HG02943 (cell line): ENCODE measurements around the gene ITGB5.
"Not testable (repeated sequence)": the region's sequence is repeated elsewhere in the genome, so short reads cannot be mapped to it uniquely, and the experiment has no call there.

Experiments used
- ATAC-seq: cut with Tn5 transposase; IDR thresholded peaks from one replicate; pipeline ENCODE4 v1.9.1; 2021; ENCODE audit warnings: mild to moderate bottlenecking, low read depth, moderate library complexity; ENCODE audit not compliant: unreplicated experiment

The ITGB5 gene

DNA sequence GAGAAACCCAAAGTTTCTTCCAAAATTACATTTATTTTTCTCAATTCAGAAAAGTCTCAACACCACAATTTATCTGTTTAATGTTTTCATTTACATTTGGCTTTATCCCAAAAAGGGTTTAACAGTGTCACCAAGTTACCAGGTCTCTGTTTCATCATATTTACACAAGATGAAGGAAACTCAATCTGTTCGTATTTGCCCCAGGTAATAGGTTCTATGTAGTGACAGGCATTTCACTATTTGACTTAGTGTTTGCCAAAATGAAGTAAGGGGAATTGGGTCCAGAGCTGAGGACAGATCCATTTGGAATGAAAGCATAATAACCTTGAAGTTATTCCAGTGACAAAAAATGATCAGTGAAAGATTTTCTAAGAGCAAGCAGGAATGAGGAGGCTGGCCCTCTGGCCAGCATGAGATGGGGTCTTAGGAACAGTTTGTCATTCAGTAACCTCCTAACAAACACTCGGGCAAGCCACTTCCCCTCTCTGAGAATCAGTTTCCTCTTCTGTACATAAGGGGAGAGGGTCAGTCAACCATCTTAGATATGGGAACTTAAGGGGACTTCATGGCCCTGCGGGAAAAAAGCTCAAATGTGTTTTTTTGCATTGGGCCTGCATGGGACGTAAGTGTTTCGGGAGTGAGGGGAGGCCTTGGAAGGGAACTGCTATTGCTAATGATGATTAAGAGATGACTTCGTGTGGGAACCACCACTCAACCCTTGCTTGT is 125.1 kb downstream of the ITGB5 start:
- ATAC-seq, result no peak

GRCh38 chr3:124761250-124761796 is 125.8 kb downstream of the ITGB5 start:
- ATAC-seq, result no peak

GRCh38 chr3:124760601-124761000 is 126.6 kb downstream of the ITGB5 start:
- ATAC-seq, result no peak

DNA sequence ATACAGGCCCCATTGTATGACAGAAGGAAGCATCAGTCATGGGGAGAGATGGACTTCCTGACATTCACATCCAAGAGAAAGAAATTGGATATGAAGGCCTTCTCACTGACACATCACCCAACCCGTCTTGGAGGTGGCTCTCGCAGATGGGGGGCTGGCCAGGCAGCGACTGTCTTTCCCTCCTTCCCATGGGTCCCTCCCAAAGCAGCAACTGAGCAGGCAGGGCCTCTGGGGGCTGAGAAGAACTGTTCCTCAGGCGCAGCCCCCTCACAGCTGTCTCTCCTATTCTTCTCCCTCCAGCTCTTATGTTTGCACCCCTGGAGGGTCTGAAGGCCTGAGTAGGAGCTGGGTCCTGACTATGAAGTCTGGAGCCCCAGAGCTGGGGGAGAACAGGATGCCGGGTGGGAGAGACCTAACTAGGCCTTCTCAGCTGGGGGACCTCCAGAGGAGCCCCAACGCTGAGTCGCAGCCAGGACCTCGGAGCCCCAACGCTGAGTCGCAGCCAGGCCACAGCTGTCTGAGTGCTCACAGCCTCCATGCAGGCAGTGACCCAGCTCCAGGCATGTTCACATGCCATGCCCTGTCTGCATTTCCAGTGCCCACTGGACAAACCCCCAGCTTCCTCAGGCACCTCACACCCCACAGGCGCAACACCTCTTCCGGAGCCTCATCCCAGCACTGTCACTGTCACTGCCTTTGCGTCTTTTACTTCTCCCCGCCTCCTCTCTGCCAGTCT is 127.3 kb downstream of the ITGB5 start:
- no peak for ATAC-seq

- ATAC-seq, result no peak
Observed at GRCh38 chr3:124758851-124759635, 128.1 kb downstream of the ITGB5 start.

GRCh38 chr3:124757926-124758325 is 129.2 kb downstream of the ITGB5 start:
- not testable (repeated sequence) for ATAC-seq

- no peak for ATAC-seq
Observed at GRCh38 chr3:124752051-124752450, 135.1 kb downstream of the ITGB5 start.

DNA sequence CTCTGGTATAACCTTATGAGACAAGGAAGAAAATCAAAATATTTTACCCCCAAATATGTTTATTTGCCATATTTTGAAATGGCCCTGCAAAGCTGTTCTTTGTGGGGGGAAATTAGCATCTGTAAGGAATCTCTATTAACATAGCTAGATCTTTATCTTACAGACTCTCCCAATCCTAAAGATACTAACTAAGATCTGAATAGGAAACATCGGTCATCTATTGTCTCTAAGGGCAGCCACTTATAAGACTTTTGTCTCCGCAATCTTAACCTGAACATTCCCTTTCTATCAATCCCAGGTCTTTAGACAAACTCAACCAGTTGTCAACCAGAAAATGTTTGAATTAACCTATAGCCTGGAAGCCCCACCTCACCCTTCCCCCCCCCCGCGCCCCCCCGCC is 135.7 kb downstream of the ITGB5 start:
- ATAC-seq, result no peak

DNA sequence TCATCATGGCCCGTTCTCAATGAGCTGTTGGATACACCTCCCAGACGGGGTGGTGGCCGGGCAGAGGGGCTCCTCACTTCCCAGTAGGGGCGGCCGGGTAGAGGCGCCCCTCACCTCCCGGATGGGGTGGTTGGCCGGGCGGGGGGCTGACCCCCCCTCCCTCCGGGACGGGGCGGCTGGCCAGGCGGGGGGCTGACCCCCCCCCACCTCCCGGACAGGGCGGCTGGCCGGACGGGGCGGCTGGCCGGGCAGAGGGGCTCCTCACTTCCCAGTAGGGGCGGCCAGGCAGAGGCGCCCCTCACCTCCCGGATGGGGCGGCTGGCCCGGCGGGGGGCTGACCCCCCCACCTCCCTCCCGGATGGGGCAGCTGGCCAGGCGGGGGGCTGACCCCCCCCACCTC is 137.3 kb downstream of the ITGB5 start:
- not testable (repeated sequence) for ATAC-seq

GRCh38 chr3:124748560-124749198 is 138.5 kb downstream of the ITGB5 start:
- ATAC-seq, result no peak

GRCh38 chr3:124747111-124747981 is 139.8 kb downstream of the ITGB5 start:
- no peak for ATAC-seq

DNA sequence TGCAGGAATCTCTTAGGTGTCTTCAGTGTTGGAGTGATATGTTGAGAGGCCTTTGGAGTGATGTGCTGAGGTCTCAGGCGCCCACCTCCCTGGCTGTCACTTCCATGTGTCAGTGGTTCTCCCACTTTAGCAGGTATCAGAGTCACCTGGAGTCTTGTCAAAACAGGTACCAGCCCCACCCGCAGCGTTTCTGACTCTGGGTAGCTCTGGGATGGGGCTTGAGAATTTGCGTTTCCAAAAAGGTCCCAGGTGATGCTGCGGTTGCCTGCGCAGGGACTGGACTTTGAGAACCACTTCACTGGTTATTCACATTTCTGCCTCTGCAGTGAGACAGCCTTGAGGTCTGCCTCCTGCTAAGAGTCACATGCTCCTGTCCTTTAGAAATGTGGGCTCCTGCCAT is 141.4 kb downstream of the ITGB5 start:
- ATAC-seq, result no peak

DNA sequence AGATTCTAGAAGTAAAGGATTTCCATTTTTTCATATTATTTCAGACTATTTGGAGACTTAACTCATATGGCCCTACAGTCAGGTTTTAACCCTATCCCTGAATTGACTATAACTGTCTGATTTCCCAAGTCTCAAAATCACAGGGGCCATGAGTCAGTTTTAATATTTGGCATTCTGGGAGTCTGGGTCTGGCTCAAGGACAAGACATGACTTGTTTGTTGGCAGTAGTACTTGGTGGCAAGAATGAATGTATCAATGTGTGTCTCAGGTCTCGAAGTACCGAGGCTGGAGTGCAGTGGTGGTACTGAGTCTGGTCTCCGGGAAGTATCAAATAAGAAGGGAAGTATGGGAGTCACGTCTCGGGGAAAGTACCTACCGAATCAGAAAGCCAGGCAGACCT is 146.1 kb downstream of the ITGB5 start:
- no peak for ATAC-seq

DNA sequence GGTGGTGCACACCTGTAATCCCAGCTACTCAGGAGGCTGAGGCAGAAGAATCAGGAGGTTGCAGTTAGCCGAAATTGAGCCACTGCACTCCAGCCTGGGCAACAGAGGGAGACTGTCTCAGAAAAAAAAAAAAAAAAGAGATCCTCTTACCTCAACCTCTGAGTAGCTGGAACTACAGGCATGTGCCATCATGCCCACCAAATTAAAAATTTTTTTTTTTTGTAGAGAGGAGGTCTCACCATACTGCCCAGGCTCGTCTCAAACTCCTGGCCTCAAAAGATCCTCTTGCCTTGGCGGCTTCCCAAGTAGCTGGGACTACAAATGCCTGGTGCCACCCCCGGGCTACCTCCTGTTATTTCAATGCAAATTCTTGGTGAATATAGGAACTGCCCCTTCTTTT is 155.4 kb downstream of the ITGB5 start:
- no peak for ATAC-seq

DNA sequence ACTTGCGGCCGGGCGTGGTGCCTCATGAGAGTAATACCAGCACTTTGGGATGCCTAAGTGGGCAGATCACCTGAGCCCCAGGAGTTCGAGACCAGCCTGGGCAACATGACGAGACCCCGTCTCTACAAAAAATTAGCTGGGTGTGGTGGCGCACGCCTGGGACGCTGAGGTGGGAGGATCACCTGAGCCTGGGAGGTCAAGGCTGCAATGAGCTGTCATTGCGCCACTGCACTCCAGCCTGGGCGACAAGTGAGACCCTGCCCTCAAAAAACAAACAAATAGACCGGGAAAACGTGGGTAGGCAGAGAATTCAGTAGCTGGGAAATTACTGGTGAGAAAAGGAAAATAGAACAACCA is 156.2 kb downstream of the ITGB5 start:
- ATAC-seq, result no peak

DNA sequence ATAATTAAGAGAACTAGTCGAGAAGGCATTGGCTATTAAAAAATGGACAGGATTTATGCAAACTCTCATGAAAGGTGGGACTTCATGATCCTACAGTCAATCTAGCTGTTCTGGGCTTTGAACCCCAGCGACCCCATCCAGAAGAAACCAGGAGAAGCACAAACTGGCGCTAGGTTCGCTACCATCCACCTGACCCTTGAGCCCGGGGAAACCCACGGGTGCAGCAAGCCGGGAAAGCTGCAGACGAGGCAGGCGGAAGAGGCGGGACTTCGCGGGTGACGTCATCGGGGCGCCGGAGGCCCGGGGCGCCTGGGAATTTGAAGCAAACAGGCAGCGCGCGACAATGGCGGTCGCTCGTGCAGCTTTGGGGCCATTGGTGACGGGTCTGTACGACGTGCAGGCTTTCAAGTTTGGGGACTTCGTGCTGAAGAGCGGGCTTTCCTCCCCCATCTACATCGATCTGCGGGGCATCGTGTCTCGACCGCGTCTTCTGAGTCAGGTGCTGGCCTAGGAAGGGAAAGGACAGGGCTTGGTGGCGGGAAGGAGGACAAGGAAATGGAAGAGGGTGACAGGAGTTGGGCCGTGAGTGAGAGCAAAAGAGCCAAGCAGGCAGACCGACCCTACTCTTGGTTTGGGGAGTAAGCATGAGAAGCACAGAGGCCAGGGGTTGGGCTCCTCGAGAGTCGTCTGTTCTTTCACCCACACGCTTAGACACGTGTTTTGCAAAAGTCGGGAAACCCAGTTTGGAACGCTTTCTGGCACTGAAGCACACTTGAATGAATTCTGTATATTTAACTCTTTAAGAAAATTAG is 156.8 kb downstream of the ITGB5 start, which contains the start of gene UMPS:
UMPS (plus strand) TSS at position 324 of the 812 bp plus-strand sequence; CDS start at position 344, 20 bp downstream.
- ATAC-seq, result peak; percentile 90

DNA sequence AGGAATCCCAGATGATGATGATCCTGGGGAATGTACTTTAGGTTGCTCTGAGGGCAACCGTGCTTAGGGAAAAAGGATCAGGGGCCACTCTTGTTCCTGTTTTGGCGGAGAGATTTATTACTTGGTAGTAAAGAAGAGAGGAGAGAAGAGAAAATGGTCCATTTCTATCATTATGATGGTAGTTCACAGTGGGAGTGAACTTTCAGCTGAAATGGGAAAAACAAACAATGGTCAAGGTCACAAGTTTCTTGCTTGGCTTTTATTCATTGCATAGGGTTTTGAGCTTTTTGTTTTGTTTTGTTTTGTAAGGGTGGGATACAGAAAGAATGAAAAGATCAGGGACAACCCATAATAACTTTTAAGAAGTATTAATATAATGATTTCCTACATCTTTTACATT is 164.6 kb downstream of the ITGB5 start:
- ATAC-seq, result no peak

GRCh38 chr3:124714223-124714853 is 172.8 kb downstream of the ITGB5 start:
- no peak for ATAC-seq
